ENCODE results near the gene ZNF420.
"Not testable (repeated sequence)": the region's sequence is repeated elsewhere in the genome, so short reads cannot be mapped to it uniquely, and the experiment has no call there.

- not testable (repeated sequence) for TF ChIP-seq CTCF (IDR thresholded peaks at IDR 0.05 in 8 of 11, conservative IDR thresholded peaks at IDR 0.05 in 3 of 11); POLR2AphosphoS5 (IDR thresholded peaks at IDR 0.05)
Measured at GRCh38 chr19:37104135-37104534, 25.9 kb downstream of the ZNF420 start.
